Stimulated activated CD8-positive, alpha-beta memory T cell treated with anti-CD3 and anti-CD28 coated beads, Interleukin-7, amount 100 ng/mL, for 48 hours (primary cell): ENCODE results near the gene SHISA6.

Source experiments
- DNase-seq, 2 donors: peaks; one replicate each; pipeline ENCODE4 v3.0.0-alpha.2; 2020; ENCODE audit warnings: low read depth in 1 of 2; ENCODE audit errors: extremely low read depth in 1 of 2

Gene SHISA6

DNA sequence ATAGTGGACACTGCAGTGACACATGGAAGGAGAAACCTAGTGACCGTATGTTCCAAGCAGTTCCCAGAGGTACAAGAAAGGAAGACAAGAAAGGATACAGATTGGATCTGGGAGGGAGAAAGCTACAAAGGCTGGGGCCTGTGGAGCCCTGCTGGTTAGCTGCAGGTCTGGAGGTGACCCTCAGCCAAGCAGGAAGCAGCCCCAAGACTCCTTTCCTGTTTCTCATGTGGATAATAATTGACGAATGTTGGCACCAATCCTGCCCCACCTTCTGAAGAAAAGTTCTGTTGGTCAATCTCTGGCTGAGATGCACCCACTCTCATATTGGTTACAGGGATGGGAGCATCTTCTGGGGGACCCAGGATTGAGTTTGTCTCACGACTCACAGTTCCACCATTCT, 99.8 kb downstream of the SHISA6 start:
- no peak for DNase-seq

DNA sequence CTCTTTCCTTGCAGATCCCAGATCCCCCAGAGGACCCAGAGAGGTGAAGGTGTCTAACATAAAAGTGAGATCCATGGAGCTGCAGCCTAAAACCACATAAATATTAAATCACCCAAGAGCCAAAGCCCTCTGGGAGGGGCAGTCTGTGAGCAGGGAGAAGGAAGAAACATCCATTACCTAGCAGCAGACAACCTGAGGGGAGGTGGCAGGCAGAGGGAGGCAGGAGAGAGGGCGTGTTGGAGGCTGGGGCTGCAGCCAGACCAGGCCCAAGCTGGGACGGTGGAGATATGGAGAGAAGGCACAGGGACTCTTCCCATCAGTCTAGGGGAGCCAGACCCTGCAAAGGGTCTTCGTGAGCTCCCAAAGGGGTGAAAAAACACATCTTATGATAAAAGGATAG, 101.1 kb downstream of the SHISA6 start:
- DNase-seq, result no peak

DNA sequence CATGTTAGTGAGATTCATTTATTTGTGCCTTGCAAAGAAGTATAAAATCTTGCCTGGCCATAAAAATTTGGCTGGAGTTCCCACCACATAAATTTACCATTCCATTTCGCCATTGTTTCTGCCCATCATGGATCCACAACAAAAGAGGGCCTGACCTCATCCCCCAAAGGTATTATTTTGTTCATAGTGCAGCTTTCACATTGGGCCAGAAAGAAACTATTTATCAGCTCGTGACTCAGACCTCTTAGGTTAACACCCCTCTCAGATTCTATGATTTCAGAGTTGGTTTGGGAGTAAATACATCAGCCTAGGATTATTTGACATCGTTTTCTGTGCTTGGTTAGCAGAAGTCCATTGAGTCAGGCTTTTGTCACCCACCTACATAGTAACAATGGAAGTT, 108.1 kb downstream of the SHISA6 start:
- no peak for DNase-seq

DNA sequence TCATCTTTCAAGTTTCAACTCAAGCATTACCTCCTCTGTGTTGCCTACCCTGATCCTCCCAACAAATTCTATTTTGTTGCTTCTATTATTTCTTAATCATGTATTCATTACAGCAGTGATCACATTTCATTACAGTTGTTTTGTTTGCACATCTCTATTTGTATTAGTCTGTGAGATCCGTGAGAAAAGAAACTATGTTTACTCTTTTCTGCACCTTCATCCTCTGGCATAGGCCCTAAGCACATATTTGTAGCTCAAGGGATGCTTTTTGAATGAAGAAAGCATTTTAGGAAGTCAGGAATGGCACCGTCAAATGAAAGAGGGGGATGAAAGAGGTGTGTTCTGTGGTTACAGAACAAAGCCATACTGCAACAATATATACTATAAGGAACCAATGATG, 110.5 kb downstream of the SHISA6 start:
- DNase-seq, result no peak

DNA sequence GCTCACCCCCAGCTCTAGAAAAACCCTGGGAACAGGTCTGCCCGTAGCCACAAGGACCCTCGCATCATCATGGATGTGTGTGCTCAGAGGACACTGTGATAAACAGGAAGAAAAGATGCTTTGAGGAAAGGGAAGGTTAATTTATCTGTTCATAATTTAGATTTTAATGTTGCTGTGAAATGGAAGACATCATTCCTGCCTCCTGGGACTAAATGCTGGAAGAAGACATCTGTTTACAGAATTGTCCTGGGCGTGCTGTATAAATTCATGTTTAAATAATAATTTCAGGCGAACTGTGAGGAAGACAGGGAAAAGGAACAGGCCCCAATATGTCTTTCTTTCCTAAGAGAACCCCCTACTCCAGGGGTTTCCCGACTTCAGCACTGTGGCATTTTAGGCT, 112.6 kb downstream of the SHISA6 start:
- no peak for DNase-seq

DNA sequence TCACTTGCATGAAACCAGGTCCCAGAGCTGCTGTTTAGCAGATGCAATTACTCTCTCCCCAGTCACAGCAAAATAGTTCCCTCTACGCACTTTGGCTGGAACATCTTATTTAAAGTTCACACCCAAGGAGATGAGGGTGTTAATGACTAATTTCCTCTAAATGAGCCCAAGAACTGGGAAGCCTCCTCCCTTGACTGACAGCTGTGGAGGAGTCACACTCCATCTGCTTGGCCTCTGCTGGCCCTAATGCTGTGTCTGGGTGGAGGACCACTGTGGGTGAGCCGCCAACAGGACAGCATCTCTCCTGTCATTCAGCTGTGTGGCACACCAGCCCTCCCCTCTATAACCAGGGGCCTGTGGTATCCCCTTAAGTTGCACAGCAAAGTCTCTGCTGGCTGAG, 115.4 kb downstream of the SHISA6 start:
- DNase-seq, result no peak

DNA sequence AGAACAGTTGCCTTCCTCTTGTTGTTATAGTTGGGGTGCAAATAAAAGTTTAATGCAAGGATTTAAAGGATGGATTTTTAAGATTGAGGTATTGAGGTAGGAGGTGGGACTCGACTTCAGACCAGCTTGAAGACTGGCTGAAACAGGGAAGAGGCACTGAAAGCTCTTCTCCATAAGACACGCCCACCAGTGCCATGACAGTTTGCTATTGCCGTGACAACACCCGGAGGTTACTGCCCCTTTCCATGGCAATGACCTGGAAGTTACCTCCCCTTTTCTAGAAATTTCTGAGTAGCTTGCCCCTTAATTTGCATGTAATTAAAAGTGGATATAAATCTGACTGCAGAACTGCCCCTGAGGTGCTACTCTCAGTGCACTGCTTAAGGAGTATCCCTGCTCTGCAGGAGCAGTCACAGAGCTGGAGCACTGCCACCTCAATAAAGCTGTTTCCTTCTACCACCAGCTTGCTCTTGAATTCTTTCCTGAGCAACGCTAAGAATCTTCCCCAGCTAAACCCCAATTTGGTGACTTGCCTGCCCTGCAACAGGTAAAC, 122.6 kb downstream of the SHISA6 start:
- no peak for DNase-seq

DNA sequence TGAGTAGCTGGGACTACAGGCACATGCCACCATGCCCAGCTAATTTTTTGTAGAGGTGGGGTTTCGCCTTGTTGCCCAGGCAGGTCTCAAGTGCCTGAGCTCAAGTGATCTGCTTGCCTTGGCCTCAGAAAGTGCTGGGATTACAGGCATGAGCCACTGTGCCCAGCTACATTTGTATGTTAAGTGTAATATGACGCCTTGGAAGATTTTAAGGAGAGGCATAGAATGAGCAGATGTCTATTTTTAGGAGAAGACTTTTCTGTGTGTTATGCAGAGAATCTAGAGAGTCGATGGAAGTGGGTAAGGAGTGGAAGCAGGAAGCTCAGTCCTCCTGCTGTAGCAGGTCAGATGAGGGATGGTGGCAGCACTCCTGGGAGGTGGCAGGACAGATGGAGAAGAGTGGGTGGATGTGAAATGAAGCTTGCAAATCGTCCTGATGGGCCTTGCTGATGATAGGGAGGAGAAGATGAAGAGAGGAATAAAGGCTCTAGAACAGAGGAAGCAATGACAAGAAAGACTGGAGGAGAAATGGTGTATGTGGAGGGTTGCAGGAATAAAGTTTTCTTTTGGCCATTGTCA, 125.3 kb downstream of the SHISA6 start:
- DNase-seq, result no peak

DNA sequence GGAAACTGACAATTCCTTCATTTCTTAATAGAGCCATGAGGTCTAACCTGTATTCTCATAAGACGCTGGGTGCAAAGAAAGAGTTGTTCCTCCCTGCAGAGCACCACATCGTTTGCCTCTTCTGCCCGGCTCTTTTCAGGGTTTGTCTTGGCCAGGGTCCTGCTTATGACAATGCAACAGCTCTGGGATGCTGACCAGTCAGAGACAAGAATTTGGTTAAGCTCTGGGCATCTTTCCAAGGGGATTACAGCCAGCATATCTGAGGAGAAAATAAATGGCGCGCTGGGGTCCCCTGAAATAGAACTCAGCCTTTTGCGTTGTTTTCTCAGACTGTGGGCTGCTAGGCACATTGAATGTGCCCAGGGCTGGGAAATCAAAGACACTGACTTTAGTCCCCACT, 128.6 kb downstream of the SHISA6 start:
- DNase-seq, result no peak

DNA sequence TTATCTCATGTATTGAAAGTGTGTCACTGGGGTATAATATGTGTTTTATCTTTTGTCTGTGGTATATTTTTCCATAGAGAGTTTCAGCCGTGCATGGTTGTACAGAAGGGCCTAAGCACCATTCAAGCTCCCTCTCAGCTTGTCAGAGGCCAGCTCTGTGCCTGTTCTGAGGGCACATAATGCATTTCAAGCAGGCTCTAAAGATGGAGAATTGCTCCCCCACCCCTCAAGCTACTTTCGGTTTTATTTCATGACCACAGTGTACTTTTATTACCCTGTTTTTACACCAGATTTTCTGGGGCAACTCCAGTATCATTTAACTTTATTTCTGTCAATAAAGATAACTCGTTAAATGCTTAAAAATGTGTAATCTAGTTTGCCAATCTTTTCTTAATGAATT, 131.7 kb downstream of the SHISA6 start:
- no peak for DNase-seq

DNA sequence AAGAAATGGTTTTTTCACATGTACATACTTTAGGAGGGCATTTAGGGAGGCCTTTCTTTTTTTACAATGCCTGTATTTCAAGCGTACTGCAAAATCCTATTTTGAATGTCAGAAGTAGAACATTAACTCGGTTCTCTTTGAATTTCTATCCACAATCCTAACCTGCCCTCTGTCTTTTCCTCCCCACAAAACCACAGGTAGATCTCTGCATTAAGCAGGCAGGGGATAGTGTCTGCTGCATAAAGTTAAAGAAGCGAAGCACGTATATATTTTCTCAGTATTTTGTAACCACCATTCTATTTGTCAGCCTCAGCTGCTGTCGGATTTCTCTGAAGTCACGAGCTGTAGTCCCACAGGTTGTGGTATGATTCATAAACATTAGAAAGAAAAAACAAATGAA, 137.5 kb downstream of the SHISA6 start:
- no peak for DNase-seq

DNA sequence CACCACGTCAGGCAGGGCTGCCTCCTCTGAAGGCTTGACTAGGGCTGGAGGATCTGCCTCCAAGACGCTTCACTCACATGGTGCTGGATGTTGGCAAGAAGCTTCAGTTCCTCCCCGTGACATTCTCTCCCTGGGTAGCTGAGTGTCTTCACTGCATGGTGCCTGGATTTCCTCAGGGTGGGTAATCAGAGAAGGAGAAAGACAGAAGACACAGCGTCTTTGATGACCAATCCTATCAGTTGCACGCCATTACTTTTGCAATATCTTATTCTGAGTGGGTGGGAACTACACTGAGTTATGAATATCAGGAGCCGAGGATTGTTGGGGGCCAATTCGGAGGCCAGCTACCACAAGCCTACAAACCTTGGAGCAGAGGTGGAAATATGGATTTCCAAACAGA, 139.7 kb downstream of the SHISA6 start:
- no peak for DNase-seq

DNA sequence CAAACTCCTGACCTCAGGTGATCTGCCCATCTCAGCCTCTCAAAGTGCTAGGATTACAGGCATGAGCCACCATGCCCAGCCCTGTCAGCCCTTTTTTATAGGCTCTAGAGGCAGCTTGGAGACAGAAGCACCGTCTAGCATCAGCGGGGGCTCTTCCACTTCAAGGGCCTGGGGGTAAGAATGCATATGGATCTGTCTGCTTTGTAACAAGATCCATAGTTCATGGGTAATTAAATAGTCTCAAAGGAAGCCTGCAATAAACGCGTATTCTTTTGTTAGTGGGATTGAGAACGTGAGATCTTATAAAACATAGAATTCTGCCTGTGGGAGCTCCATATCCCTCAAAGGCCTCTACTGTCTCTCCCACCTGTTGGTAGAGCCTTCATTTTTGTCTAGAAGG, 142.1 kb downstream of the SHISA6 start:
- DNase-seq, result no peak

DNA sequence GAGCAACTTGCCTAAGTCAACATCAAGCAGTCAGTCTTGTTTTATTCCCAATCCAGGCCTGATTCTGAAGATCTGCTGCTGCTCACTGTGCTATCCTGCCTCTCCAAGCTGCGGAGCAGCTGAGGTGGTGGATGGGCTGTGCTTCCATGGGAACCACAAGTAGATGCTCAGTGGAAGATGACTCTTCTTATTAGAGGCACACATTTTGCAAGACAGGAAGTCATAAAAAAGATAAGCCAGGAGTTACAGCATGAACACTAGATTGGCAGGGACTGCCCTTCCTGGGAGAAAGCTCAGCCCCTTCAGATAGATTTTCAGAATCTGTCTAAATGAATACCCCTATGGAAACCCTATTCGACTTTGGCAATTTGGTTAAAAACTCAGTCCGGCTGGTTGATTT, 143.1 kb downstream of the SHISA6 start:
- no peak for DNase-seq

DNA sequence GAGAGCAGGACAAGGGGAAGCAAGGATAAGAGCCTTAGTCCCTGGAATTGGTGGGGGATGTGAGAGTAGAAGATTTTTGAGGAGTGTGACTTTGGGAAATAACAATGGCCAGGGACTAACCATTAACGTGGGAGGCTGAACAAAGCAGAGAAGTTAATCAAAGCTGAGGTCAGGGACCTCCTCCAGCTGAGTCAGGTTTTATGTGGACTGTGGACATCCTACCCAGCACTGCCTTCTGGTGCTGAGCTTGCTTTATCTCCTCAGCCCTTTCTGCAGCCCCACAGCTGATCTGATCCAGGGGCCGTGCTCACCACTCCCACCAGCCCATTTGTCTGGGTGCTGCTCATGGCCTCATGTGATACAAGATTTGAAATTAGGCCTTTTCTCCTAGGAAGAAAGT, 146.6 kb downstream of the SHISA6 start:
- no peak for DNase-seq

DNA sequence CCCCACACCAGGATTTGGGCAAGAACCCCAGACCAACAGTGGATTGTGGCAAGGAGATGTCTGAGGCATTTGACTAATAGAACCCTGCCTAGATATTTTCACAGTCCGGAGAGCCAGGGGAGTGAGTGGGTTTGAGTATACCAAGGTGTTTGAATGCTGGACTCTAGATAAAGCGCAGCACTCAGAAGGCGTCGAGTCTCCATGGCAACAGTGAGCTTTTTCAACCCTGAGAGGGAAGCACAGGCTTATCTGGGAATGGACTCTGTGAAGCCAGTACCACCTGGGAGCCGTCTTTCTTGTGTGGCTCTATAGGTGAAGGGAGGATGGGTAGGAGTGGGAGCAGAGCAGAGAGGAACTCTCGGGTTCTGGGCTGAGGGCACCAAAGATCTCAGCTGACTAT, 147.0 kb downstream of the SHISA6 start:
- DNase-seq, result no peak

DNA sequence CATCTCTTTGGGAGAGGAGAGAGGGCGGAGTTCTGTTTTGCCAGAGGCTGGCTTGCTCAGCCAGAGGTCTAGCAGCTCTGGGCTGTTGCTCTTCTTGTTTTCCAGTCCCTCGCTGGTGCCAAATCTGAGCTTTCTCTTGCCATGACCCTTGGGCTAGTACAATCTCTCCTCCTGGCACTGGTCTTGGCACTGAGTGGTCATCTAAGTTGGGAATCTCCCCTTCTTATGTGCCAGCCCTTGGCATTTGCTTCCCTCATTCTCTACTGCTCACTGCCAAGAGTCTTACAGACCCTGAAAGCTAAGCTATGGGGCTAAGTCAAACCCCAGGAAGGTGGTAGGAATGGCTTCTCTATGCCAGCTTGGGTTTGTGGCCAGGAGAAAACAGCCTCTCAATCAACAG, 148.6 kb downstream of the SHISA6 start:
- DNase-seq, result no peak

DNA sequence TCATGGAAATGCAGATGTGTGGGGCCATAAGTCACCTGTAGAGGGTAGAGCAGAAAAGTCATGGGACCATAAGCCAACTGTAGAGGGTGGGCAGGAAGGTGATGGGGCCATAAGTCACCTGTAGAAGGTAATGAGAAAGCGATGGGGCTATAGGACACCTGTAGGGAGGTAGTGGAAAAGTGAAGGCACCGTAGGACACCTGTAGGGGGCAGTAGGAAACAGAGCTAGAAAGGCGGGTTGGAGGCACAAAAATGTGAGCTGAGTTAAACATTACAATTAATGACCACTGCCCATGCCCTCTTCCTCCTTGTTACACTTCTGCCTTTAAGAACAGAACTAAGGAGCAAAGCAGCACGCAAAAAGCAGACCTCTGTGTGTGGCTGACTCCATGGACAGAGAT, 150.1 kb downstream of the SHISA6 start:
- no peak for DNase-seq

DNA sequence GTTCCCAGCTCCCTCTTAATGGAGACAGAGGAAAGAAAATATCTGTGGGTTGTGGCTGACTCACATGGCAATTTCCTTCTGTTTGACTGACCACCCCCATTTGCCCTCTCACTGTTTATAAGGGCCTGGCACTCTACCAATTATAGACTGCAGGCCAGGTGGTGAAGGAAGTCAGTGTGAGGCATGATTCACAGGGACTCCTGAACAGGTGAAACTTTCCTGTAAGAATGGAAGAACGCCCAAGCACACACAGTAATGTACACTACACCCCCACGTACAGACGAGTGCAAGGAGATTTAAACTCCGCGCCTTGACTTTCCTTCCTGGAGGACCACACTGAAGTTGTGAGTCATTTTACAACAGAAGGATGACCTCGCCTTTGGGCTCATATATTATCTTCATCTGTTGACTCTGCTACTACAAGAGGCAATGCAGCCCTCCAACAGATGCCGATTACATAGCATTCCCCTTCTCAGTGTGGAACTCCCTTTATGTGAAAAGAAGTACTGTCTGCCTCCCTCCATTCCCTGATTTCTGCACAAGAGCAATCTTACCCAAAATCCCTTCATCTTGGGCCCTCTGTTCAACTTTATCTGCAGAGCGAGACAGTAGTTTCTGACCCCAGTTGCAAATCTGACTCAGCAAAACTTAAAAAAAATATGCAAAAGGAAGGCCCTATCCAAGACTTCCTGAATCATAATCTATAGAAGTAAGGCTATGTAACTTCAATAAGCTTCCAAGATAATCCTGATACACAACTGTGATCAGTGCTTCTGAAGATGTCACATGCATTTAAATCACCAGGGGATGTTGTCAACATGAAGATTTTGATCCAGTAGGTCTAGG, 163.6 kb downstream of the SHISA6 start:
- no peak for DNase-seq

DNA sequence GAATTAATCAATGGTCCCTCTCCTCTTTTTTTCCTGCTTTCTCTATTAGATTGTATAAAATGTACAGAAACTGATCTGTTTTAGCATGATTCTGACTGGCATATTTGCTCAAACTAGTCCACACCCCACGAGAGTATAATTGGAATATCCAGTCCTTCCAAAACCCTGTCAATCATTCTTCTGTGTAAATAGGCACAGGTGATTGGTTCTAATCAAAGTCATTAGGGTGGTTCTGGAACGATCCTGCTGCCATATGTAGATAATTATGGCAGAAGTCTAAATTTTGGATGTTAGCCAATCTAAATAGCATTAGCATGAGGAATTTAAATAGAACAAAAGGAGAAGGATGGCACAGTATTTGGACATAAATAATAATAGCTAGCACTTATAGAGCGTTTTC, 165.7 kb downstream of the SHISA6 start:
- no peak for DNase-seq

DNA sequence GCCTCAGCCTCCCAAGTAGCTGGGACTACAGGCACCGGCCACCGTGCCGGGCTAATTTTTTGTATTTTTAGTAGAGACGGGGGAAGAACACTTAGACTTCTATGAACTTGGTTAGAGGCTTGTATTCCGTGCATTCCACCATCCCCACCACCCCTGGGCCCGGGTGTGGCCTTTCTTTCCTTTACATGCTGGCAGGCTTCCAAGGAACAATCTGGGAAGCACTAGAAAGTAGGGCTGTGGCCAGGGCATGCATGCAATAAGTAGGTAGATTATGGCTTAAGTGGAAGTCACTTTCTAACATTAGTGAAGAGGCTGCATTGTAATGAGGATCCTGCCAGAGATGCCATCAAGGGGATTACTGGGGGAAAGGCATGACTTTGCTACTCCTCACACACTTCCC, 171.6 kb downstream of the SHISA6 start:
- DNase-seq, result no peak

DNA sequence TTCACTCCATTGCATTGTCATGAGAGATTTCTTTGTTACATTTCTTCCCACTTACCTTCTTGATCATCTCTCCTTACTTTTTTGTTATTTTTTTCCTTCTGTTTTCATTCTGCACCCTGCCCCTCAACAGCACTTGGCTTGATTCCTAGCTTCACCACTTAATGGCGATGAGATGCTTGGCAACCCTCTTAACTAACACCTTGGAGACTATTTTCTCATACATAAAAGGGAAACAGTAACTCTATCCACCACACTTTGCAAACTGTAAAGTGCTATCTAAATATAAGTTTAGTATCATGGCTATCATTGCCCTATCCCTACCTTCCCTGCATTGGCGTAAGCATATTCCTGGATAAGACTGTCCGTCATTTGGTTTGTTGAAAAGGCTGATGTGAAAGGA, 177.3 kb downstream of the SHISA6 start:
- no peak for DNase-seq

DNA sequence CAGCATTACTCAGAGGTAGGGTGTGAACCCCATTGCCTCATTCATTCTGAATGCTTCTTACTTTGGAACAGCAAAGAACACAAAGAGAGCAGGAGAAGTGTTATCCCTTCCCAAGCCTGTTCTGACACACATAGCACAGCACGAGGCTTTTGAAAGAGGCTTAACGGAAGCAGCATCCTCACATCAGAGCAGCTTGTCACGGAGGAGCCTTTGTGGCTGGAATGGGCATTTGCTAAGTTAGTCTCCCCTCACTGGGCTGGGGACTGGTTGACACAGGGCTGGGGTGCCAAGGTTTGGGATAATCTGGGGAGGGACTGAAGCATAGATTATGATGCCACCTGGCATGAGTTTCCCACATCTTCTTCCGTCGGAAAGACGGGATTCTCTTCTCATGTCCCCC, 189.7 kb downstream of the SHISA6 start:
- no peak for DNase-seq
